ENCODE results near the gene CD300LG.
"Not testable (repeated sequence)": the region's sequence is repeated elsewhere in the genome, so short reads cannot be mapped to it uniquely, and the experiment has no call there.

The CD300LG gene

GRCh38 chr17:43825567-43825966, 21.4 kb upstream of the CD300LG start:
- DNase-seq (ENCODE audit: low read depth), result no peak

DNA sequence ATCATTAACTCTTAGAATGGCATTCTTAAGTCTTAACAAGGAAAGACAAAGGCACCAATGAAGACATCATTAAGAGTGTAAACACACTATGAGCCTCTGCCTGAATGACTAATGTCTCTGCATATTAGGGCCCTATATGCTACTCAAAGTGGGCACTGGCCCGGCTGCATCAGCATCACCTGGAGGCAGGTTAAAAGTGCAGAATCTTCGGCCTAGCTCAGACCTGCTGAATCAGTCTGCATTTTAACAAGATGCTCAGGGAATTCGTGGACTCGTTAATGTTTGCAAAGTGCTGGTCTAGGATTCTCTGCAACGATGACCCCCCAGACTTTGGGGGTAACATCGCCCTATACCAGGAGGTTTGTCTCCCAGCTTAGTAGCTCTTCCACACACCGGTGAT, 20.8 kb upstream of the CD300LG start:
- no peak for DNase-seq (ENCODE audit: low read depth)

DNA sequence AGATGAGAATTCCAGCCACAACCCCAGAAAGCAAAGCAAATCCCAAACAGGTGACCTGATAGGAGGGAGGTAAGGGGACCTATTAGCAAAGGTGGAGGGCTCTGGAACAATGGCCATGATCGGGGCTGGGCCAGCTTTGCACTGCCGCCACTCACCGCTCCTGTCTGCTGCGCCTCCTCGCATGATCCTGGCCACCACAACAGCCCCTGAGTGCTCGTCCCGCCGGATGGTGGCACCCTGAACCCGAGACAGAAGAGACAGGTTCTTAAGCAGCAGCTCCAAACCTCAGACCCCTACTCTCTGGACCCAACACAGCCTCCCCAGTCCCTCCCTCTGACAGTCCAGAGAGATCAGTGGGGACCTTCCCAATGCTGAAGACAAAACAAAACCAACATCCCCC, 19.4 kb upstream of the CD300LG start:
- no peak for DNase-seq (ENCODE audit: low read depth)

GRCh38 chr17:43829738-43830137, 17.2 kb upstream of the CD300LG start:
- no peak for DNase-seq (ENCODE audit: low read depth)

DNA sequence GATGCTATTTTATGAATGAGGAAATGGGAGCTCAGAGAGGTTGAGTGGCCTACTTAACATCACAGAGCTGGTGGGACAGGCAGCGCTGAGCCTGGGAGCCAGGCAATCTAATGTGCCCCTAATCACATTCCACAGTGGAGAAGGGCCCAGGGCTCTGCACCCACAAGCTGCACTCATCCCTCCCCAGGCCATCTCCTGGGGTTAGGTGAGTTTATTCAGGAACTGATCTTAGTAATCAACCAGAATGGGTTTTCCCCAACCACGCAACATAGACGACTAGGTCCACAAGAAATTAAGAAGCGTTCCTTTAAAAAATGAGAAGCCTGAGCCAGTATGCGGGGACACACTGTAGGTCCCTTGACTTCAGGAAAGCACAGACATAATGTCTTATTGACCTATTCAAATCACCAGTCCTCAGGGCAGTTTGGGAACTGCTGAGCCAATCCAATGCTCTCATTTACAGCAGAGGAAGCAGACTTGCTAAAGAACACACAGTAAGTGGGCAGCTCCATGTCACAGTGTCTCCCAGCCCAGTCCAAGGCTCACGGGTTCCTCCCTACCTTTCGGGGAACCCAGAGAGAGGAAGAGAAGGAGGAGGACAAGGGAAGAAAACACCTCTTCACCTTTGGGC, 16.4 kb upstream of the CD300LG start:
- DNase-seq (ENCODE audit: low read depth), result no peak

GRCh38 chr17:43831633-43832032, 15.3 kb upstream of the CD300LG start:
- no peak for DNase-seq (ENCODE audit: low read depth)

DNA sequence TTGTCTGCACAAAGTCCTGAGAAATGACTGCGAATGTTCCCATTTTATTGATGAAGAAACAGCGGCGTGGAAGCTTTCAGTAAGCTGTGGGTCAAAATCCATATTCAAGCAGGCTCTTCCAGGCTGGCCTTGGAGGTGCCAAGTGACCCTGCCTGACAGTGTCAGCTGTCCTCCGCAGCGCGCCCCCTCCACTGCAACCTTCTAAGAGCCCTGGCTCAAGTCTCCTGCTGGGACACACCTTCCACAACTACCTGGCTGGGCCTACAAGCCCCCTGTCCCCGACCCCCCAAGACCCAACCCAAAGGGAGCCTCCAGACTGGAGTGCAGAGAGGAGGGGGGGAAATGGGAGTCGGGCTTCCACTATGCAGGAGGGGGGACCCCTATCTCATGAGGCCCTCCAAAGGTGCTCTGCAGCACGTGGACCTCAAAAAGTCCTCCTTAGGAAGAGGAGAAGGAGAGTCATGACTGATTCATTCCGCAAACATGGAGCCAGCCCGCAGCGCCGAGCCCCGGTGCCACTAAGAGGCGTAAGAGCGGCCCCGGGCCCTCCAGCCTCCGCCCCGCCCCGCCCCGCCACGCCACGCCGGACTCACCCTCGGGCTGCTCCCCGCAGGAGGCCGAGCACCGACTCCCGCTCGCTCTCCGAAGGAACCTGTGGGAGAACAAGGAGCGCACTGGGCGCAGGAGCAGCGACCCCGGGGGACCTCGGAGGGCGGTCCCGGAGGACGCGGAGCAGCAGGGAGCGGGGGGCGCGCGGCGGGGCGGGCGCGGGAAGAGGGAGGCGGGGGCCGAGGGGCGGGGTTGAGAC, 14.6 kb upstream of the CD300LG start:
- DNase-seq (ENCODE audit: low read depth), result no peak

DNA sequence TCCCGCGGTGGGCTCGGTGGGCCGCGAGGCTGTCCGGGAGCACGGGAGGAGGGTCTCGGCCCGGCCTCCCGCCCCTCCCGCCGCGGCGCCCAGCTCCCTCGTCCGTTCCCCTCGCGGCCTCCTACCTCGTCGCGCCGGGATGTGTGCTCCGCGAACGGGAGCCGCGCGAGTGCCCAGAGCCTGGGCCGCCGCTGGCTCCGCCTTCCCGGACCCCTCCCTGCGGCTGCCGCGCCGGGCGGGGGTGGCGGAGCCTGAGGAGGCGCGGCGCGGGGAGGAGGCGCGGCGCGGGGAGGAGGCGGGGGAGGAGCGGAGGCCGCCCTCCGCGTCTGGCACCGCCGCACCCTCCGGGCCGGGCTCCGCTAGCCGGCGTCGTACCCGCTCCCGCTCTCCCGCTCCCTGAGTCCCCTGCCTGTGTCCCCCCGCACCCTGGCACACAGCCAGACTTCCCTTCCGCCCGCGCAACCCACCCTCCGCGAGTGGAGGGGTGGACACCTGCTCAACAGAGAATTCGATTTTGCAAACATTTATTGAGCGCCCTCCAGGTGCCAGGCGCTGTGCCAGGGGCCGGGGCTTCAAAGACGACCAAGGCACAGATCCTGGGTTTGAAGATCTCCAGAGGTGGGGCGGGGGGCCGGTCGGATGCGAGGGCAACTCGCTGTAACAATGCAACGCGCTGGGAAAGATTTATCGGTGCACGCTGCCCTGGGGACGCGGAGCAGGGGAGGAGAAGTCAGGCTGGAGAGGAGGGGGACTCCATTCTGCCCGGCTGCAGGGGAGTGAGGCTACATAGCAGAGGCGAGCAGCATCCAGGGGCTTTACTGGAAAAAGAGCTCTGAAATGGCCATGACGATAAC, 13.8 kb upstream of the CD300LG start, which contains the start of gene MPP3:
Gene MPP3, minus strand, starts transcription at position 171 of the 854 bp plus-strand sequence. CDS start 1,240 bp downstream, outside the sequence.
- DNase-seq (ENCODE audit: low read depth), result peak; percentile 4

DNA sequence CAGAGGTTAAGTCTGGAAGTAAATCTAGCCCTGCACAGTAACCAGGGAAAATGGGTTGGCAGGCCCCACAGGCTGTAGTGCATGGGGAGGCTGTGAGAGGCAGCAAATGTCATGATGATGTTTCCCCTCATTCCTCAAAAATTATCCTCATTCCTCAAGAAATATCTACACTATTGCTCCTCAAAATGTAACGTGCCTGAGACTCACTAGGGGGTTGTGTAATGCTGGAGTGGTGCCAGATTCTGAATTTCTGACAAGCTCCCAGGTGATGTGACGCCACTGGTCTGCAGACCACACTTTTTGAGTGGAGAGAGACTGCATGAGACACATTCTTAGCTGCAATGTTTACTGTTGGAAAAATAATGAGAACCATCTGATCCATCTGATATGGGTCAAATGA, 12.9 kb upstream of the CD300LG start:
- no peak for DNase-seq (ENCODE audit: low read depth)

DNA sequence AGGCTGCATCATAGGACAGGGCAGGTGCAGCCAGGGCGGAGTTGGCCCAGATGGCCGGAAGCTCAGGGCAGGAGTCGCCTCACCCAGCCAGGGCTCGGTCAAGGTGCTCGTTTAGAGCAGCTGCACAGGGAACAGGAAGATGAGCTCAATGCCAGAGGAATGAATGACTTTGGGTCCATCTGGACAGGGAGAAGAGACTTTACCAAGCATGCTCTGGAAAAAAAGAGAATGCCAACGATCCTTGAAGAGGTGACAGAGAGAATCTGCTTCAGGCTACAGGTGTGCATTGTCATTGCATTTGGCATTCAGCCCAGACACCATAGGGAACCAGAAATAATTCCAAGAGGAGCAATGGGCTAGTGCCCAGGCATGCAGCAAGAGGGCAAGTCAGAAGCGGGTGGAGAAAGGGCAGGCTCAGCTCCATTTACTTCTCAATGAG, 7.3 kb upstream of the CD300LG start:
- DNase-seq (ENCODE audit: low read depth), result no peak

- DNase-seq (ENCODE audit: low read depth), result no peak
Measured at GRCh38 chr17:43840814-43841213, 6.2 kb upstream of the CD300LG start.

GRCh38 chr17:43841282-43841681, 5.7 kb upstream of the CD300LG start:
- no peak for DNase-seq (ENCODE audit: low read depth)

- DNase-seq (ENCODE audit: low read depth), result not testable (repeated sequence)
Measured at GRCh38 chr17:43842091-43842974, 4.6 kb upstream of the CD300LG start.

DNA sequence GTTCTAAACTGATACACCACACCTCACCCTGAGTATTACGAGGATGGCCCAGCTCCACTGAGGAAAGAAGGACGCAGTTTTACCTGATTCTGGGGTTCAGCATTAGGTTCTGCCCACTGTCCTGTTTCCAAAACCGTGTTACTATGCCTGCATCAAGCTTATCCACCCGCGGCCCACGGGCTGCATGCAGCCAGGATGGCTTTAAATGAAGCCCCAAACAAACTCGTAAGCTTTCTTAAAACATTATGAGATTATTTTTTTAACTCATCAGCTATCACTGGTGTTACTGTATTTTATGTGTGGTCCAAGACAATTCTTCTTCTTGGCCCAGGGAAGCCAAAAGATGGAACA, 4.0 kb upstream of the CD300LG start:
- no peak for DNase-seq (ENCODE audit: low read depth)

DNA sequence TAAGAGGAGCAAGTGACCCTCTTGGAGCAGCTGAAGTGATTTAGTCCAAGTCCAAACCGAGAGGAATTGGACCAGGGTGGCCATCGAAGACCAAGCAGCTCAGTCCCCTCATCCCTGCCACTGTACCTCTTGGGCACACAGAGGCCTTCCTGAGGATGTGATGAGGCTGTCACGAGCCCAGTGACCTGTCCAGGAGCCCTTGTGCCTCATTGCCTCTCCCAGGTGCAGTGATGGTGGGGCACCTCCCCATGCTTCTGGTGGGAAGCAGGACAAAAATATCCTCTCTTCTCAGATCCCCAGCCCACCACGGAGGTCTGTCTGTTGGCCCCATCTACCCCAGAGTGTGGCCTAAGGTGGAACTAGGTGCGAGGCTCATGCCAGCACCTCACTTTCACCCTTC, 2.7 kb upstream of the CD300LG start:
- no peak for DNase-seq (ENCODE audit: low read depth)

DNA sequence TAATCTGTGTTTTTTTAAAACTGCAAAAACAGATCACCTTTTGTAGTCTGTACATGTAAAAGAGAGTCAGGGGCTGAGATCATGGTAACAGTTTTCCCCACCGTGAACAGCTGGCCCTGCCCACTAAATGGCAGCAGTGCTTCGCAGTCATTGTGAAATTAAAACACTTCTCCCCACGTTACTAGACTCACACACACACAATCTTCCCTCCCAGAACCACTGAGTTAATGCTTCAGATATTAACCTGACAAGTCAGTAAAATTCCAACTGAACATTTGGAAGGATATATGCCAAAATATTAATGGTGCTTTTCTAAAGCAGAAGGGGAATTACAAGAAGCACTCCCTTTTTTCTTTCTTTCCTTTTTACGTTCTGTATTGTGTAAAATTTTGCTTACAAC, 1.2 kb upstream of the CD300LG start:
- DNase-seq (ENCODE audit: low read depth), result no peak

- DNase-seq (ENCODE audit: low read depth), result peak; percentile 55
Measured at GRCh38 chr17:43846221-43846712, 709 bp upstream of the CD300LG start.

GRCh38 chr17:43848601-43849000, 1.6 kb downstream of the CD300LG start:
- DNase-seq (ENCODE audit: low read depth), result no peak

GRCh38 chr17:43849116-43849515, 2.1 kb downstream of the CD300LG start:
- DNase-seq (ENCODE audit: low read depth), result no peak

DNA sequence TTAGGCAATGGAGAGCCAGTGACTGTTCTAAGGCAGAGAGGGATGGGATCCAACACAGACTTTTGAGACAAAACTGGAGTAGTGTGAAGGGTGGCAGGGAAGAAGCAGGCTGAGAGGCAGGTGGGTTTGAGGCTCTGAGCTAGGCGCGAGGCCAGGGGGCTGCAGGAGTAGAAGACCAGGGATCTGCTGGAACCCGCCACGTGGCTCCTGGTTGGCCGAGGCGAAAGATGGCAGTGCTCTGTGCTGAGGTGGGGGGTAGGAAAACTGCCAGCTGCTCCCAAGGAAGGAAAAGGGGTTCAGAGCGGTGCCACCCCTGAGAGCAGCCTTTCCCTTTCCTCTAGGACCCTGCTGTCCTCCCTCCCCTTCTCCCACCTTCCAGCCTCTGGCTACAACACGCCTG, 5.6 kb downstream of the CD300LG start:
- DNase-seq (ENCODE audit: low read depth), result no peak

DNA sequence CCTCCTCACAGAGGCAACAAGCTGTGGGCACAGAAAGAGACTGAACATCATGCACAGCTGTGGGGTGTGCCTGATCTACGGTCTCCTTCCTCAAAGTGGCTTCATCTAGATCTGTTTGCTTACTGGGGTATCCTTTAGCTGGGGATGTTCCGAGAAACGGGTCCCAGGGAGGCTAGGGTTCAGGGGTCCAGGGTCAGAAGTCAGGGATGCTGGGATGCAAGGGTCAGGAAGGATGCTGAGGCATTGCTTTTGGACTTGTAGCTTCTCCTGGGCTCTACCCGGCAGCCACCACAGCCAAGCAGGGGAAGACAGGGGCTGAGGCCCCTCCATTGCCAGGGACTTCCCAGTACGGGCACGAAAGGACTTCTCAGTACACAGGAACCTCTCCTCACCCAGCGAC, 6.6 kb downstream of the CD300LG start:
- DNase-seq (ENCODE audit: low read depth), result no peak

DNA sequence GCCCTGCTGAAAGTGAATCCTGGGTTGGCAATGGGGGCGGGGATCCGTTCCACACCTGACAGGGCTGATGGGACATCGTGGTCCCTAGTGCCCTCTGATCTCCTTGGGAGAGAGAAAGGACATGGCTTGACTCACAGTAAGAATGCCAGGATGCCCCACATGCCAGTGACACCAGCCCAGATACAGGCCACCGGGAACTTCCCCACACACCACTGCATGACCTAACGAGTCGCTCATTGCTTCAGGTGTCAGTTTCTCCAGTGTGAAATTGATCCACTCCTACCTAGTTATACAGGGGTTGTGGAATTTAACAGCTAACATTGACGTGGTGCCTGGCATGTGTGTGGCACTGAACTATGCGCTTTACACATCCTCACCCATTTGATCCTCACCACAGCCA, 7.5 kb downstream of the CD300LG start:
- DNase-seq (ENCODE audit: low read depth), result no peak
